A549 (cell line): ENCODE measurements around the gene PTPRG. TPM values are rescaled to one million over a fixed set of nuclear protein-coding genes. Genes with fewer than 3 reads are reported as not detected.

Experiments used
- ATAC-seq, 2 experiments: fragments of 200-7000 bp in 1 of 2; fragments of >200 bp in 1 of 2; cut with Nextera tagmentation in 1 of 2; cut with Tn5 transposase in 1 of 2; 3 replicates each; pipeline versions ENCODE4 v1.8.0 to v1.9.1; 2018 to 2020; ENCODE audit warnings: mild to moderate bottlenecking in 1 of 2, moderate library complexity in 1 of 2
- CTCF ChIA-PET: fragments of 300-600 bp; sonication (Branson Sonifier 250); formaldehyde crosslinking; extraction: SDS; loops from one replicate; lab custom pipeline; 2021; ENCODE audit warnings: antibody characterized with exemption, inconsistent platforms; lab: Yijun Ruan, JAX
- POLR2A ChIA-PET: fragments of 350-600 bp; formaldehyde crosslinking; extraction: SDS; loops from one replicate; lab custom pipeline; 2021; ENCODE audit warnings: antibody characterized with exemption, inconsistent platforms; lab: Yijun Ruan, JAX
- DNase-seq, 2 experiments: peaks; one replicate each; pipeline versions ENCODE4 v3.0.0 to v3.0.0-alpha.2; 2011 to 2016; ENCODE audit warnings: low read depth in 1 of 2, low spot score in 1 of 2
- FAIRE-seq: peaks from 2 replicates; lab custom pipeline; 2011; peaks lifted over from hg19 to GRCh38; lab: Jason Lieb, UNC
- H3K27ac ChIP-seq, 2 experiments: fragments of >200 bp; sonication (Bioruptor Twin); formaldehyde crosslinking; 3 replicates each; pipeline ENCODE4 v1.5.1; 2016 to 2017
- H3K4me1 ChIP-seq: fragments of >200 bp; sonication (Bioruptor Twin); formaldehyde crosslinking; 3 replicates; pipeline ENCODE4 v1.6.1; 2016
- H3K4me2 ChIP-seq: fragments of >200 bp; sonication (Bioruptor Twin); formaldehyde crosslinking; 3 replicates; pipeline ENCODE4 v1.6.1; 2016
- H3K4me3 ChIP-seq: fragments of >200 bp; sonication (Bioruptor Twin); formaldehyde crosslinking; 3 replicates; pipeline ENCODE4 v1.5.1; 2016
- H3K9me3 ChIP-seq: fragments of >200 bp; sonication (Bioruptor Twin); formaldehyde crosslinking; 3 replicates; pipeline ENCODE4 v1.6.1; 2016
- CBX2 ChIP-seq: fragments of 200-600 bp; sonication (generic); IDR thresholded peaks from 2 replicates; pipeline ENCODE4 v1.6.1; 2016; ENCODE audit warnings: low read depth, mild to moderate bottlenecking, borderline replicate concordance
- CEBPB ChIP-seq, 2 experiments: fragments of >200 bp in 1 of 2; sonication (Bioruptor Twin) in 1 of 2; formaldehyde crosslinking in 1 of 2; IDR thresholded peaks; 2 replicates each; pipeline ENCODE4 v1.6.1; 2012 to 2016
- CHD2 ChIP-seq: fragments of 150-350 bp; IDR thresholded peaks from 2 replicates; pipeline ENCODE4 v1.6.1; 2014; ENCODE audit warnings: low read length; ENCODE audit not compliant: partially characterized antibody
- CTCF ChIP-seq: fragments of >200 bp; sonication (Bioruptor Twin); formaldehyde crosslinking; IDR thresholded peaks from 3 replicates; pipeline ENCODE4 v1.5.1; 2016
- EHMT2 ChIP-seq: fragments of 200-600 bp; sonication (generic); IDR thresholded peaks from 2 replicates; pipeline ENCODE4 v1.6.1; 2016; ENCODE audit warnings: antibody characterized with exemption, low read depth, mild to moderate bottlenecking, moderate library complexity
- FOSB ChIP-seq: fragments of 250-450 bp; sonication (Bioruptor Pico); IDR thresholded peaks from 2 replicates; pipeline ENCODE4 v1.5.0; 2020; ENCODE audit warnings: mild to moderate bottlenecking, moderate library complexity
- FOSL2 ChIP-seq, 2 experiments: fragments of 450-650 bp in 1 of 2; fragments of >200 bp in 1 of 2; sonication (Bioruptor Twin) in 1 of 2; formaldehyde crosslinking; IDR thresholded peaks; 2 replicates each; pipeline versions ENCODE4 v1.5.0 to v1.6.1; 2016 to 2020; ENCODE audit warnings: mild to moderate bottlenecking in 1 of 2, moderate library complexity in 1 of 2
- HES2 ChIP-seq: fragments of >200 bp; sonication (Bioruptor Twin); formaldehyde crosslinking; IDR thresholded peaks from 2 replicates; pipeline ENCODE4 v1.6.1; 2016
- HOXA7 ChIP-seq: fragments of 250-450 bp; sonication (Bioruptor Pico); IDR thresholded peaks from 2 replicates; pipeline ENCODE4 v1.5.0; 2020; ENCODE audit warnings: mild to moderate bottlenecking, moderate library complexity
- HOXB5 ChIP-seq: fragments of 250-450 bp; sonication (Bioruptor Pico); IDR thresholded peaks from 2 replicates; pipeline ENCODE4 v1.5.0; 2020; ENCODE audit warnings: mild to moderate bottlenecking, moderate library complexity
- JUNB ChIP-seq: fragments of >200 bp; sonication (Bioruptor Twin); formaldehyde crosslinking; IDR thresholded peaks from 2 replicates; pipeline ENCODE4 v1.6.1; 2016
- MAFK ChIP-seq: fragments of 450-650 bp; IDR thresholded peaks from 2 replicates; pipeline ENCODE4 v1.6.1; 2014; ENCODE audit not compliant: partially characterized antibody
- MAX ChIP-seq: IDR thresholded peaks from 2 replicates; pipeline ENCODE4 v1.6.1; 2012
- NFE2L2 ChIP-seq: fragments of 150-350 bp; conservative IDR thresholded peaks from 2 replicates; pipeline ENCODE4 v1.6.1; 2014; ENCODE audit warnings: low read length
- NPAS2 ChIP-seq: fragments of 250-450 bp; sonication (Bioruptor Pico); IDR thresholded peaks from 2 replicates; pipeline ENCODE4 v1.8.0; 2022; ENCODE audit warnings: mild to moderate bottlenecking, moderate library complexity, borderline replicate concordance
- POLR2A ChIP-seq: IDR thresholded peaks from 2 replicates; pipeline ENCODE4 v1.6.1; 2012; ENCODE audit warnings: mild to moderate bottlenecking, low read length
- RARB ChIP-seq: fragments of 250-450 bp; sonication (Bioruptor Pico); IDR thresholded peaks from 2 replicates; pipeline ENCODE4 v1.8.0; 2021; ENCODE audit warnings: mild to moderate bottlenecking, moderate library complexity
- RFX5 ChIP-seq: fragments of 450-650 bp; IDR thresholded peaks from 2 replicates; pipeline ENCODE4 v1.7.1; 2014; ENCODE audit warnings: antibody characterized with exemption, mild to moderate bottlenecking, moderate library complexity
- SREBF2 ChIP-seq: fragments of 450-650 bp; IDR thresholded peaks from 2 replicates; pipeline ENCODE4 v1.6.1; 2014; ENCODE audit warnings: mild to moderate bottlenecking, moderate library complexity
- TFCP2L1 ChIP-seq: fragments of 250-450 bp; sonication (Bioruptor Pico); IDR thresholded peaks from 2 replicates; pipeline ENCODE4 v1.5.0; 2021; ENCODE audit warnings: mild to moderate bottlenecking
- ZC3H11A ChIP-seq: fragments of 450-650 bp; IDR thresholded peaks from 2 replicates; pipeline ENCODE4 v1.6.1; 2014; ENCODE audit warnings: antibody characterized with exemption, mild to moderate bottlenecking
- ZNF302 ChIP-seq: fragments of 250-450 bp; sonication (Bioruptor Pico); IDR thresholded peaks from 2 replicates; pipeline ENCODE4 v1.9.0; 2021; ENCODE audit warnings: inconsistent platforms, mild to moderate bottlenecking, moderate library complexity
- WGBS: methylation state at CpG from one replicate; pipeline ENCODE4 v1.1.6; 2017; ENCODE audit errors: missing lambda C conversion rate; 5-methylcytosine and 5-hydroxymethylcytosine counted together
- polyA plus RNA-seq, 4 experiments: library from polyadenylated mRNA; depleted of rRNA in 3 of 4; stranded (reverse); fragments of >200 nt; fragmentation: RNase III in 1 of 4; extraction: RNeasy Plus Mini Kit Qiagen cat#74134 plus additional on column Dnase treatment in 1 of 4; gene quantifications; 2 replicates in 3 of 4; 3 replicates in 1 of 4; pipeline ENCODE4 v1.2.3, GENCODE V29; 2011 to 2017
- TF ChIP-seq, protein P1 (sequence below): fragments of 250-450 bp; sonication (Bioruptor Pico); IDR thresholded peaks from 2 replicates; pipeline ENCODE4 v1.5.0; 2020; ENCODE audit warnings: low read depth, mild to moderate bottlenecking, moderate library complexity
- TF ChIP-seq, protein P2 (sequence below): fragments of >200 bp; sonication (Bioruptor Twin); formaldehyde crosslinking; IDR thresholded peaks from 3 replicates; pipeline ENCODE4 v1.6.1; 2016

PTPRG gene
- polyA plus RNA-seq, 2 of the 4 experiments (the other 2 are of a cell fraction), result 4.5 to 4.8 TPM

DNA sequence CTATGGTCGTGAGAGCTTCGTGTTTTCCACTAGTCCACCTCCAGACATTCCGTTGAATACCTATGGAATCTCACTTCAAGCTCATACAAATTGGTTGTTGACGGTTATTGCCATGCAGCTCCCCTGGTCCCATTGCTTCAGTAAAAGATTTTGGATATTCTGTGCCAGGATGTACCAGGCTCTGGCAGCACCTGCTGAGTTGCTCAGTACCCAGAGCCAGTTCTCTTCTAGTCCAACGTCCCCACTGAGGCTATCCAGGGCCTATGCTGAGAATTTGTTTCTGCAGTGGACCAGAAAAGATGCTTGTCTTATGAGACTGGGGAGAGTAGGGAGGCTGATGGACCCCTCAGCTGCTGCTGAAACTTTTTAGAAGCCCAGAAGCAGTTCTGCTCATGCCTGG is 533.1 kb downstream of the PTPRG start:
- TF ChIP-seq RFX5, result no peak
- no peak for TF ChIP-seq CEBPB (IDR thresholded peaks at IDR 0.05)
- no peak for TF ChIP-seq CTCF
- no peak for TF ChIP-seq ZNF302 (CRISPR knock-in tag)
- no peak for TF ChIP-seq POLR2A
- no peak for TF ChIP-seq NPAS2 (CRISPR knock-in tag)
- no peak for TF ChIP-seq EHMT2
- TF ChIP-seq TFCP2L1 (CRISPR knock-in tag), result no peak
- TF ChIP-seq, protein P1, sequence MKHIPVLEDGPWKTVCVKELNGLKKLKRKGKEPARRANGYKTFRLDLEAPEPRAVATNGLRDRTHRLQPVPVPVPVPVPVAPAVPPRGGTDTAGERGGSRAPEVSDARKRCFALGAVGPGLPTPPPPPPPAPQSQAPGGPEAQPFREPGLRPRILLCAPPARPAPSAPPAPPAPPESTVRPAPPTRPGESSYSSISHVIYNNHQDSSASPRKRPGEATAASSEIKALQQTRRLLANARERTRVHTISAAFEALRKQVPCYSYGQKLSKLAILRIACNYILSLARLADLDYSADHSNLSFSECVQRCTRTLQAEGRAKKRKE (CRISPR knock-in tag), result no peak
- no peak for TF ChIP-seq HOXA7
- no peak for TF ChIP-seq CBX2
- no peak for TF ChIP-seq JUNB
- no peak for TF ChIP-seq NFE2L2
- TF ChIP-seq ZC3H11A, result no peak
- TF ChIP-seq MAX, result no peak
- TF ChIP-seq HES2, result no peak
- TF ChIP-seq HOXB5 (CRISPR knock-in tag), result no peak
- TF ChIP-seq, protein P2, sequence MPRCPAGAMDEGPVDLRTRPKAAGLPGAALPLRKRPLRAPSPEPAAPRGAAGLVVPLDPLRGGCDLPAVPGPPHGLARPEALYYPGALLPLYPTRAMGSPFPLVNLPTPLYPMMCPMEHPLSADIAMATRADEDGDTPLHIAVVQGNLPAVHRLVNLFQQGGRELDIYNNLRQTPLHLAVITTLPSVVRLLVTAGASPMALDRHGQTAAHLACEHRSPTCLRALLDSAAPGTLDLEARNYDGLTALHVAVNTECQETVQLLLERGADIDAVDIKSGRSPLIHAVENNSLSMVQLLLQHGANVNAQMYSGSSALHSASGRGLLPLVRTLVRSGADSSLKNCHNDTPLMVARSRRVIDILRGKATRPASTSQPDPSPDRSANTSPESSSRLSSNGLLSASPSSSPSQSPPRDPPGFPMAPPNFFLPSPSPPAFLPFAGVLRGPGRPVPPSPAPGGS, result no peak
- TF ChIP-seq MAFK, result no peak
- 27% methylated on average over 5 of the region's 5 CpGs for WGBS
- Histone ChIP-seq H3K4me2 (no peak overlapping the region), H3K4me3 (no peak overlapping the region), H3K9me3 (no peaks in the 10 kb centered on the region), H3K27ac (no peak overlapping the region), H3K4me1 (no peaks in the 10 kb centered on the region)
- FAIRE-seq (no peak), ATAC-seq (no peak), DNase-seq (no peak)
- CTCF ChIA-PET, result no interaction called here
- POLR2A ChIA-PET, result no interaction called here

DNA sequence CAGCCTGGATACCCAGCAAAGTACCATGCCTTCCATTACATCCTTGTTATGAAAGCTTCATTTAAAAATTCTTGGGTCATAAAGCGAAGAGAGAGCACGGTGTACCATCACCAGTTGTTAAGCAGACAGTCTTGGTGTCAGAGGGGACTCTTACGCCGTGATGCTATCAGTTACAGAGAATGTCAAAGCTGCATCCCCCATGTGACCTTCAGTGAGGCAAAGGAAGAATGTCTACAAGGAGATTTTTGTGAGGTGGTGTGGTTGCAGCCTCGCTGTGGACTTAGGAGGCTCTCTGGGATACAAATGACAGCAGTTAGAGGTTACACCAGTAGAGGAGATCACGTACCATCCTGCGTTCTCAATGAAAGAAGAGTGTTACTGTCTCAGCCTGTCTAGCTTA is 533.7 kb downstream of the PTPRG start:
- CTCF ChIA-PET, result no interaction called here
- H3K27ac ChIP-seq, result no peak overlapping the region
- H3K9me3 ChIP-seq, result no peaks in the 10 kb centered on the region
- H3K4me2 ChIP-seq, result no peak overlapping the region
- ATAC-seq (no peak), DNase-seq (no peak), FAIRE-seq (no peak)
- TF ChIP-seq JUNB (no peak), HOXB5 (CRISPR knock-in tag) (no peak), FOSB (CRISPR knock-in tag) (no peak), FOSL2 (IDR thresholded peaks at IDR 0.05) (no peak), FOSL2 (CRISPR knock-in tag; IDR thresholded peaks at IDR 0.05) (no peak), CHD2 (no peak), HOXA7 (no peak), SREBF2 (no peak), RFX5 (no peak), ZNF302 (CRISPR knock-in tag) (no peak), TFCP2L1 (CRISPR knock-in tag) (no peak), RARB (CRISPR knock-in tag) (no peak)
- TF ChIP-seq, protein P1 (CRISPR knock-in tag), result no peak
- H3K4me3 ChIP-seq, result no peak overlapping the region
- H3K4me1 ChIP-seq, result no peaks in the 10 kb centered on the region
- 40% methylated on average over 7 of the region's 7 CpGs for WGBS
- POLR2A ChIA-PET, result no interaction called here
